ENCODE data around the gene SESN1. TPM values are rescaled to one million over a fixed set of nuclear protein-coding genes. Genes with fewer than 3 reads are reported as not detected.

Gene SESN1
- total RNA-seq, 1 donor from 2014 or later = 9.1 TPM

GRCh38 chr6:109048670-109049415 is 45.8 kb downstream of the SESN1 start:
- Mint-ChIP-seq H3K27me3 (no peaks in the 10 kb centered on the region), H3K4me1 (peaks cover 44% of the 10 kb centered on the region), H3K36me3 (ENCODE audit: low read depth) (peaks cover 2% of the 10 kb centered on the region), H3K27ac (no peak overlapping the region), H3K4me3 (no peak overlapping the region), H3K9me3 (no peaks in the 10 kb centered on the region)
- intact Hi-C loops (cut with micrococcal nuclease) = no loop called here
- CTCF ChIA-PET = interaction anchor here (0.6 kb wide), 2 partner anchors 490 to 1968 kb away, joined by 3 to 4 read pairs; no protein-coding TSS in a partner anchor
- ATAC-seq (ENCODE audit: low read depth) (no peak), DNase-seq (no peak)
- POLR2A ChIA-PET = interaction anchor here (0.7 to 0.9 kb wide), 3 partner anchors 23 to 490 kb away, joined by 3 read pairs; no protein-coding TSS in a partner anchor
- TF ChIP-seq CTCF (IDR thresholded peaks at IDR 0.05) = no peak

- H3K27me3 Mint-ChIP-seq = no peaks in the 10 kb centered on the region
- TF ChIP-seq CTCF (IDR thresholded peaks at IDR 0.05) = no peak
- POLR2A ChIA-PET = no interaction called here
- H3K36me3 Mint-ChIP-seq (ENCODE audit: low read depth) = peaks cover 2% of the 10 kb centered on the region
- no peak overlapping the region for H3K27ac Mint-ChIP-seq
- ATAC-seq (ENCODE audit: low read depth) (no peak), DNase-seq (no peak)
- intact Hi-C loops (cut with micrococcal nuclease) = no loop called here
- CTCF ChIA-PET = no interaction called here
- H3K4me1 Mint-ChIP-seq = peaks cover 38% of the 10 kb centered on the region
- no peaks in the 10 kb centered on the region for H3K9me3 Mint-ChIP-seq
- H3K4me3 Mint-ChIP-seq = no peak overlapping the region
Observed at GRCh38 chr6:109048176-109048575, 46.5 kb downstream of the SESN1 start.

DNA sequence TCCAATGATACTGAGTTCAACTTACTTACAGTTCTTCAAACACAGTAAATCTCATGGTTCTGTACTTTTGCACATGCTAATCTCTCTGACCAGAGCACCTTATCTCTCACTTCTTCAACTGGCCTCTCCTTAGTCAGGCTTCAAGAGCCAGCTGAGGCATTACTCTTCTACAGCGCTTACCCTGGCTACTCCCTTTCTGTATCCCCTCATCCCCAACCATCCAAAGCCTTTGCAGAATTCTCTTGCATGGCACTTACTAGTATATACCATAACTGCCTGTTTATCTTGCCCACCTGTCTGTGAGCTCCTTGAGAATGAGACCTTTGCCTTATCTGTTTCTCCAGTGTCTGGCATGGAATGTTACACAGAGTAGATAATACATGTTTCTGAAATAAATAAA is 49.2 kb downstream of the SESN1 start:
- no peaks in the 10 kb centered on the region for H3K27me3 Mint-ChIP-seq
- no peak for DNase-seq
- H3K27ac Mint-ChIP-seq = no peak overlapping the region
- POLR2A ChIA-PET = no interaction called here
- H3K4me3 Mint-ChIP-seq = no peak overlapping the region
- CTCF ChIA-PET = no interaction called here
- H3K4me1 Mint-ChIP-seq = peaks cover 14% of the 10 kb centered on the region
- intact Hi-C loops (cut with micrococcal nuclease) = no loop called here
- TF ChIP-seq CTCF (IDR thresholded peaks at IDR 0.05) = no peak
- no peaks in the 10 kb centered on the region for H3K9me3 Mint-ChIP-seq
- ATAC-seq (ENCODE audit: low read depth) = no peak
- H3K36me3 Mint-ChIP-seq (ENCODE audit: low read depth) = peaks cover 2% of the 10 kb centered on the region

- no peak for DNase-seq
- TF ChIP-seq CTCF (IDR thresholded peaks at IDR 0.05) = no peak
Observed at GRCh38 chr6:109039795-109040194, 54.9 kb downstream of the SESN1 start.

DNA sequence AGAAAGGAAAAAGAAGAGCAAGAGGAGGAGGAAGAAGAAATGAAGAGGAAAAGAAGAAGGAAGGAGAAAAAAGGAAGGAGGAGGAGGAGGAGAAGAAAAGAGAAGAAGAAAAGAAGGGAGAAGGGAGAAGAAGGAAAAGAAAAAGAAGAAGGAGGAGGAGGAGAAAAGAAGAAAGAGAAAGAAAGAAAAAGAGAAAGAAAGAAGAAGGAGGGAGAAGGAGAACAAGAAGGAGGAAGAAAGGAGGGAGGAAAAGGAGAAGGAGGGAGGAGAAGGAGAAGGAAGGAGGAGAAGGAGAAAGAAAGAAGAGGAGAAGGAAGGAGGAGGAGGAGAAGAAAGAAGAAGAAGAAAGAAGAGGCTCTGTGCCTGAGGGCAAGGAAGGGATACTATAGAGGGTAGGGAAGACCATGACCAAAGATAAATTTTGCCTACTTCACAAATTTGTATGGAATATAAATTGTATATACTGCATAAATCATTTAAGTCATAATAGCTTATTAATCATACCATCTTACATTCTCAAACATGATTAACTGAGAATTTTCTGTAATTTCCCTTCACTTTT is 55.7 kb downstream of the SESN1 start:
- ChIA-PET POLR2A (interaction anchor here (0.7 kb wide), 1 partner anchor 474 kb away, joined by 4 read pairs; no protein-coding TSS in a partner anchor), CTCF (no interaction called here)
- intact Hi-C loops (cut with micrococcal nuclease) = no loop called here
- Mint-ChIP-seq H3K9me3 (no peaks in the 10 kb centered on the region), H3K4me3 (no peak overlapping the region), H3K4me1 (peaks cover 26% of the 10 kb centered on the region), H3K27ac (no peak overlapping the region), H3K36me3 (ENCODE audit: low read depth) (no peaks in the 10 kb centered on the region), H3K27me3 (no peaks in the 10 kb centered on the region)
- no peak for TF ChIP-seq CTCF (IDR thresholded peaks at IDR 0.05)
- ATAC-seq (ENCODE audit: low read depth) (no peak), DNase-seq (no peak)

More at GRCh38 chr6:109039795-109040194, 54.9 kb downstream of the SESN1 start:
- no peak for ATAC-seq (ENCODE audit: low read depth)
- ChIA-PET CTCF (no interaction called here), POLR2A (no interaction called here)
- Mint-ChIP-seq H3K36me3 (ENCODE audit: low read depth) (no peaks in the 10 kb centered on the region), H3K4me3 (no peak overlapping the region), H3K27ac (no peak overlapping the region), H3K27me3 (no peaks in the 10 kb centered on the region), H3K4me1 (peaks cover 26% of the 10 kb centered on the region), H3K9me3 (no peaks in the 10 kb centered on the region)
- intact Hi-C loops (cut with micrococcal nuclease) = no loop called here

Data from activated B cell treated with CpG ODN at 0.5 μM for 24 hours (primary cell).